Globus pallidus (tissue), 1 donor: ENCODE data around the gene DNAH3.
"Not testable (repeated sequence)": the region's sequence is repeated elsewhere in the genome, so short reads cannot be mapped to it uniquely, and the experiment has no call there.

Source experiments
- DNase-seq: peaks from one replicate; pipeline ENCODE4 v3.0.0-alpha.2; 2015; ENCODE audit warnings: low spot score

DNAH3 gene

DNA sequence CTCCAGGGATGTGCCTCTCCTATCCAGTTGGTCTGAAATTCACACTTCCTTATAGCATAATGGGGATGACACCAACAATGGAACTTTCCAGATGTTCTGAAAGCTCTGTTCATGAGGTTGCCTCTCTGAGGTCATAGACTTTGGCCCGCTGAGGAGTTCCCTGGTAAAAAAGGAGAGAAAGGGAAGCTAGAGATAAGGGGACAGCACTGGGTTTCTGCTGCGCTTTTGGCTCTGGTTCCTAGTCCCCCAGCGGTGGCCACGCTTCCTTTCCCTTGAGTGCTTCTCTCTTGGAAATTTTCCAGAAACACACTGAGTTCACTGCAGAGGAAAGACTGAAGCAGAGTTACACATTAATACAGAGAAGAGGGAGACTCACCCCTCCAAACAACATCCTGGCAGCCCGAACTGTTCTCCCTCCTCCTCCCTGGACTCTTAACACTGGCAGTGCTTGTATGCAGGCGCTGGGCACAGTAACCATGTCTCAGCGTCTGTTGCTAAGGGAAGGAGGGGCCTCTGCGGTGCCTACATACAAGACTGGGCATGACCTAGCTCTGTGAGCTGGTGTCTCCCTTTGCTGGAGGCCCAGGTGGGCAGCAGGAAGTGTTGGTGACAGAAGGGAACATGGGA lies at the start of gene DNAH3:
TSS of gene DNAH3 (minus strand) at position 472 of the 627 bp plus-strand sequence. CDS start 527 bp downstream, outside the sequence.
- DNase-seq = no peak

GRCh38 chr16:21199607-21200218 lies 49.1 kb upstream of the DNAH3 start:
- no peak for DNase-seq

DNA sequence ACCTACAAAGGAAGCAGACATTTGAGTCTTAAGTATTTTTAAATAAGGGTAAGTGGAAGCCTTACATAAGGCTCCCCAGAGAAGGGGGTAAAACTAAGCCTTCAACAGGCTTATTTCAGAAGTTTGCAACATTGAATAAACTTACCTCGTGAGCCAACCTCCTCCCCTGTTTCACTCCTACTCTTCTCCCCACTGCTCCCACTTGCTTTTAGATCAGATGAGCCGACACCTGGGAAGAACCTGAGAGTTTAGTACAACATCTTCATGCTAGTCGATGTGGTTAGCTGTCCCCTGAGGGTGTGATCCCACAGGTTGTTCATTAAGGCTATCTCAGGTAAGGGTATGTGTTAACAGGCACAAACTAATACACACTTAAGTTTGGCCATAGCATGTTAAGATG lies 47.0 kb upstream of the DNAH3 start:
- no peak for DNase-seq

GRCh38 chr16:21197112-21197511 lies 46.5 kb upstream of the DNAH3 start:
- DNase-seq = no peak

DNA sequence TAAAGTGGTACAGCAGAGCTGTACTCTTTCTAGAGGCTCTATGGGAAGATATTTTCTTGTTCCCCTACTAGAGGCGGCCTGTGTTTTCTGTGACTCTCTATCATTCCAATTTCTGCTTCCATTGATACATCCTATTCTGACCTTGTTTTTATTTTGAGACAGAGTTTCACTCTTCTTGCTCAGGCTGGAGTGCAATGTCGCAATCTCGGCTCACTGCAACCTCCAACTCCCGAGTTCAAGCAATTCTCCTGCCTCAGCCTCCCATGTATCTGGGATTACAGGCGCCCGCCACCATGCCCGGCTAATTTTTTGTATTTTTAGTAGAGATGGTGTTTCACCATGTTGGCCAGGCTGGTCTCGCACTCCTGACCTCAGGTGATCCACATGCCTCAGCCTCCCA lies 44.7 kb upstream of the DNAH3 start:
- not testable (repeated sequence) for DNase-seq

DNA sequence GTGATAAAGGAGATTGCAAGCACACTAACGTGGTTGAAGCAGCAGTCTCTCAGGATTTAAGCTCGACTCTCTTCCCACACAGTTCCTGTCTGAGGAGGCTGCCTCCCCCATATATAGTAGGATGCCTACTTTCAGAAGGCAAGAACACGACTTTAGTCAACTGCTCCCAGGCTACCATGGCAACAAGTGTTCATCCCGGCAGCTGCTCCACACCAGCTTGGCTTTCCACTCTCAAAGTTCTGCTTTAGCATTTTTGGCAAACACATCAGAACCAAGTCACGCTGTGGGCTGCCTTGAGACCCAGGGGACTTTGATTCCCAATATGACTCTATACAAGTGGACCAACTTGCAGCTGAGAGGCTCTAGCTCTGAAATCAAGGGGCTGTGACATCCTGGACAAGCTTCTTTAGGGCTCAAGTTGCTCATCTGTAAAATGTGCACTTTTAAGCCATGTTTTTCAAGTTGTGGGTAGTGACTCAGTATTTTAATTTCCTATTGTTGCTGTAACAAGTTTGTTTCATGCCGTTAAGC lies 44.2 kb upstream of the DNAH3 start:
- DNase-seq = no peak

- no peak for DNase-seq
These were observed 42.3 kb upstream of the DNAH3 start for GRCh38 chr16:21192991-21193390.

DNA sequence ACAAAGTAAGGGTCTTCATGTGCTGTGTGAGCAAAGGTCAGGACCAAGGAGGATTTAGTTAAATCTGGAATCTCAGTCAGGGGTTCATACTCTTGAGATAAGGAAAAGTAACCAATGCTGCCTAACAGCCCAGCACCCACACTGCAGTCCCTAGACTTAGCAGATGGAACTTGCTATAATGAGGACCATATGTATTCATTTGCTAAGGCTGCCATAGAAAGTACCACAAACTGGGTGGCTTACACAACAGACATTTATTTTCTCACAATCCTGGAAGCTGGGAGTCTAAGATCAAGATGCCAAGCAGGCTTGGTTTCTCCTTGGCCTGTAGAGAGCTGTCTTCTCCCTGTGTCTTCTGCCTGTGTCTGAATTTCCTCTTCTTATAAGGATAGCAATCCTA lies 40.0 kb upstream of the DNAH3 start:
- no peak for DNase-seq

DNA sequence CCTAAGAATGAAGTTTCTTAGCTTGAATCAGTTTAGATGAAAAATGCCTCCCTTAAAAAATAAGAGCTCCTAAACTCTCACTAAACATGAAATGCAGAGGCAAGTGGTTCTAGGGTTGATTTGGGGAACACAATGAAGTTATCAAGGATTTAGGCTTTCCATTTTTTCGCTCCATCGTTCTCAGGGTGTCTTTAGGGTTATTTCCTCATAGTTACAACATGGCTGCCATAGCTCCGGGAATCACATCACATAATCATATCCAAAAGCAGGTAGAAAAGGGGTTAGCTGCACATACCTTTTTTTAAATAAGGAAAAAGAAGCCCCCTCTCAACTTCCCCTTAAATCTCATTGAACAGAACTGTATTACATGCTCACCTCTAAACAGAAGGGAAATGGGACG lies 39.4 kb upstream of the DNAH3 start:
- no peak for DNase-seq

- DNase-seq = no peak
These were observed 38.7 kb upstream of the DNAH3 start for GRCh38 chr16:21189311-21189710.

- no peak for DNase-seq
These were observed 35.7 kb upstream of the DNAH3 start for GRCh38 chr16:21186326-21186691.

GRCh38 chr16:21185659-21186325 lies 35.1 kb upstream of the DNAH3 start:
- no peak for DNase-seq

DNA sequence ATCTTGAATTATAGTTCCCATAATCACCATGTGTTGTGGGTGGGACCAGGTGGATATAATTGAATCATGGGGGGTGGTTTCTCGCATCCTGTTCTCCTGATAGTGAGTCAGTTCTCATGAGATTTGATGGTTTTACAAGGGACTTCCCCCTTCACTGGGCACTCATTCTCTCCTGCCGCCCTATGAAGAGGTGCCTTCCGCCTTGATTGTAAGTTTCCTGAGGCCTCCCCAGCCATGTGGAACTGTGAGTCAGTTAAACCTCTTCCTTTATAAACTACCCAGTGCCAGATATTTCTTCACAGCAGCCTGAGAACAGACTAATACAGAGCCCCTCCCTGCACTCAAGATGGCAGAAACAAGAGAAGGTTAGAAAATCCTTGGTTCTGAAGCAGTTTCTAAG lies 34.2 kb upstream of the DNAH3 start:
- DNase-seq = no peak

DNA sequence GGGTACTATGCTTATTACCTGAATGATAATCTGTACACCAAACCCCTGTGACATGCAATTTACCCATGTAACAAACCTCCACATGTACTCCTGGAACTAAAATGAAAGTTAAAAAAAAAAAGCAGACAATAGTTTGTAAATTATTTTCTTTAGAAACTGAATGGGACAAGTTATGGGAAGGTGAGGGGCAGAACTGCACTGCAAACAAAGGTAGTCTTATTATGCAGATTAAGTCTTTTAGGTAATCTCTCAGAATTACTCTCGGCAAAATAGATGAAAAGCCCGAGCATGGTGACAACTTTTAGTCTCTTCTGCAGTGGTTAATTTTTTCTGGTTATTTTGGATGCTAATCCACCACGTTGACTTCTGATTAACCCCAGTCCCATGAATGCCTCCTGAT lies 33.3 kb upstream of the DNAH3 start:
- no peak for DNase-seq

GRCh38 chr16:21179983-21180365 lies 29.3 kb upstream of the DNAH3 start:
- no peak for DNase-seq

DNA sequence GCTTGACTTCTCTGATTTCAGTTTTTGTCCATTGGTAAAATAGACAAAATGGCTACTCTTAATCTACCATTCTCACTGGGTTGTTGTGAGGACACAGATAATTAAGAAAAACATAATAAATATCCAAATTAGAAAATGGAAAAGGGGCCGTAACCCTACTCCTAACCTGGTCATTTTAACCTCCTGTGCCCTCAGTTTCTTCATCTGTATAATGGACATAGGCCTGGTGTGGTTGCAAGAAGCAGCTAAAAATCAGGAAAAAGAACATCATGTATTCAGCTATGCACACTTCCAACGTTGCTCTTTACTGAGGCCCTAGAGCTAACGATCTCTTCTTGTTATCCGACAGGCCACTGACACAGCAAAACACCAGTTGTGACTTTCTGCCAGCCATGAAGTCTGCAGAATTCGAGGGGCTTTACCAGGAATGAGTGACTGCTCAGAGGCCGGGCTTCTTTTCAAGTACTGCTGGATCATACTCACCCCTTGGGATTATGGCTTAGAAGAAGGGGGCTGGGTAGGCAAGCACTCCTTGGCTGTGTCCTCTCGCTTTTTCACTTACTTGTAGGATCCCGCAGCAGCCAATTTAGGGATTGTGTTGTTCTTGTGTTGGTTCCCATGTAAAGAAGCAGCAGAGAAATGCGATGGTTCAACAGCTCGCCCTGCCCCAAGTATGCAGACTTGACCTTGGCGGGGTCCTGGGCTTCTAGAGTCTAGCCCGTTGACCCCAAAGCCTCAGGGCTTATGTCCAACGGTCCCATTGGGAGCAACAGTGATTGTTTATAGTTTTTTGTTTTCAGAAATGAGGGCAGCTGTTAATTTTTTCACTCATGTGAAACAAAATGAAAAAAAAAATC lies 28.7 kb upstream of the DNAH3 start:
- DNase-seq = no peak

DNA sequence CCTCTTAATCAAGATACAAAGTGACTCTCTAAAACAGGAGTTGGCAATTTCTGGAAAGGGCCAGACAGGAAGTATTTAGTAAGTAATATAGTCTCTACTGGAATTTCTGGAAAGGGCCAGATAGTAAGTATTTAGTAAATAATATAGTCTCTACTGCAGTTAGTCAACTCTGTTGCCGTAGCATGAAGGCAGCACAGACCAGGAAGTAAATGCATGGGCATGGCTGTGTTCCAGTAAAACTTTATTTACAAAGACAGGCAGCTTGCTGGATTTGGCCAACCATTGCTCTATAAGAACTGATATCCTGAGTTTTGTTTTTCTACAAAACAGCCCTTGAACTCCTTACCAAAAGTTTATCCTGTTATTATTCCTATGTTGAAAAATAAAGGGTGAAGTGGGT lies 24.8 kb upstream of the DNAH3 start:
- no peak for DNase-seq

DNA sequence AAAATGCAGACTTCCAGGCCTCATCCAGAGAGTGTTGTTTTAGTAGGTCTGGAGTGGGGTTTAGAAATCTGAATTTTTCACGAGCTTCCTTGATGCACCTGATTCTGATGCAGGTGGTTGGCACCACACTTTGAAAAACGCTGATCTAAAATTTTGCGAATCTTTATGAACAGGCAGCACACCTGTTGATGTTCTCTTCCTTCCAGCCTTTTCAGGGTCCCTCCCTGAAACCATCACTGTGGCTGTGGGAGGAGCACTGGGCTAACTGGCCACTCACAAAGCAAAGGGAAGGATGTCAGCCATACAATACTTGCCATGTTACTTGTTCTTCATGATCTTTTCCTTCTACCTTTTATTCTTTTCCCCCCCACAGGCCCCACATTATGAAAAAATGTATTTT lies 22.0 kb upstream of the DNAH3 start:
- no peak for DNase-seq

DNA sequence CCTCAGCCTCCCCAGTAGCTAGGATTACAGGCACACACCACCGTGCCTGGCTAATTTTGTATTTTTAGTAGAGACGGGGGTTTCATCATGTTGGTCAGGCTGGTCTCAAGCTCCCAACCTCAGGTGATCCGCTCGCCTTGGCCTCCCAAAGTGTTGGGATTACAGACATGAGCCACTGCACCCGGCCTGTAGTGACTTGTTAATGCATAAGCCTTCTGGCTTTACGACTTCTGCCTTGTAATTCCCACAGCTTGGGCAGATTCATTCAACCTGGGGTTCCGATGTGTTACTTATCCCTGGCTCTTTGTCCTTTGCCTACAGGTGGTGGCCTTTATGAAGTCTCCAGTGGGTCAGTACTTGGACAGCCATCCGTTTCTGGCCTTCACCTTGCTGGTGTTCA lies 19.5 kb upstream of the DNAH3 start:
- DNase-seq = not testable (repeated sequence)

- no peak for DNase-seq
These were observed 18.8 kb upstream of the DNAH3 start for GRCh38 chr16:21169249-21169981.

- no peak for DNase-seq
These were observed 17.4 kb upstream of the DNAH3 start for GRCh38 chr16:21167929-21168602.
